Keratinocyte (primary cell): Measurements from ENCODE around the gene SYDE2. TPM values are rescaled to one million over a fixed set of nuclear protein-coding genes. Genes with fewer than 3 reads are reported as not detected.

Experiments
- DNase-seq: peaks from one replicate; pipeline ENCODE4 v3.0.0-alpha.2; 2011; ENCODE audit warnings: low read depth, missing footprints, low spot score
- FAIRE-seq: peaks from 2 replicates; lab custom pipeline; 2011; peaks lifted over from hg19 to GRCh38; lab: Jason Lieb, UNC
- H2AFZ ChIP-seq: 2 replicates; pipeline ENCODE4 v1.6.0; 2012; ENCODE audit warnings: low read length, control low read depth, inconsistent platforms; ENCODE audit not compliant: control insufficient read depth
- H3K27ac ChIP-seq: 2 replicates; pipeline ENCODE4 v1.5.1; 2011; ENCODE audit warnings: low read length; ENCODE audit not compliant: control insufficient read depth, insufficient read depth
- H3K27me3 ChIP-seq: 3 replicates; pipeline ENCODE4 v1.6.0; 2011; ENCODE audit warnings: low read length; ENCODE audit not compliant: control insufficient read depth, insufficient read depth; ENCODE audit errors: extremely low read depth
- H3K36me3 ChIP-seq, 2 experiments: 2 replicates in 1 of 2; 3 replicates in 1 of 2; pipeline ENCODE4 v1.5.1; 2011; ENCODE audit warnings: low read length in 2 of 2, mild to moderate bottlenecking in 1 of 2; ENCODE audit not compliant: control insufficient read depth in 2 of 2, insufficient read depth in 2 of 2; ENCODE audit errors: extremely low read depth in 1 of 2
- H3K4me1 ChIP-seq: 3 replicates; pipeline ENCODE4 v1.5.1; 2011; ENCODE audit warnings: low read length; ENCODE audit not compliant: control insufficient read depth, insufficient read depth; ENCODE audit errors: extremely low read depth
- H3K4me2 ChIP-seq: 3 replicates; pipeline ENCODE4 v1.6.0; 2011; ENCODE audit warnings: low read depth, low read length; ENCODE audit not compliant: control insufficient read depth, insufficient read depth; ENCODE audit errors: extremely low read depth
- H3K4me3 ChIP-seq, 3 experiments: fragments of 200-600 bp in 1 of 3; sonication (generic) in 1 of 3; 2 replicates in 2 of 3; 3 replicates in 1 of 3; pipeline ENCODE4 v1.5.1; 2011 to 2016; ENCODE audit warnings: low read length in 3 of 3, mild to moderate bottlenecking in 3 of 3, control low read depth in 2 of 3, inconsistent platforms in 1 of 3, low read depth in 1 of 3, mixed read lengths in 1 of 3, mixed run types in 1 of 3, moderate library complexity in 1 of 3; ENCODE audit not compliant: control insufficient read depth in 2 of 3, insufficient read depth in 2 of 3; ENCODE audit errors: extremely low read depth in 1 of 3
- H3K79me2 ChIP-seq: 2 replicates; pipeline ENCODE4 v1.6.0; 2012; ENCODE audit warnings: low read length; ENCODE audit not compliant: control insufficient read depth, insufficient read depth
- H3K9ac ChIP-seq: 3 replicates; pipeline ENCODE4 v1.6.0; 2011; ENCODE audit warnings: low read length; ENCODE audit not compliant: control insufficient read depth, insufficient read depth; ENCODE audit errors: extremely low read depth
- H3K9me1 ChIP-seq: 3 replicates; pipeline ENCODE4 v1.6.0; 2011; ENCODE audit warnings: low read length; ENCODE audit not compliant: control insufficient read depth, insufficient read depth; ENCODE audit errors: extremely low read depth
- H3K9me3 ChIP-seq: 2 replicates; pipeline ENCODE4 v1.5.1; 2012; ENCODE audit warnings: low read depth, low read length; ENCODE audit not compliant: control insufficient read depth
- H4K20me1 ChIP-seq: 3 replicates; pipeline ENCODE4 v1.6.0; 2011; ENCODE audit warnings: low read length; ENCODE audit not compliant: control insufficient read depth, insufficient read depth; ENCODE audit errors: extremely low read depth
- EZH2 ChIP-seq: IDR thresholded peaks from one replicate; pipeline ENCODE4 v1.6.1; 2012; ENCODE audit warnings: inconsistent platforms, mild to moderate bottlenecking, low read length, moderate library complexity
- dilution Hi-C: fragments of 300-500 bp; cut with MboI; formaldehyde crosslinking; loops from one replicate; pipeline ENCODE4 v1.7.0; 2020; ENCODE audit warnings: low sequenced_read_pairs; ENCODE audit not compliant: extremely low pct_ligation_motif_present
- polyA plus RNA-seq, 5 experiments: library from polyadenylated mRNA; depleted of rRNA in 3 of 5; stranded (reverse) in 3 of 5; stranded (forward) in 1 of 5; unstranded in 1 of 5; fragments of >200 nt; gene quantifications; 1 replicate in 1 of 5; 2 replicates in 3 of 5; 3 replicates in 1 of 5; pipeline versions ENCODE4 v1.2.1 to v1.2.3, GENCODE V29; 2011 to 2012; ENCODE audit warnings: missing spikeins in 2 of 5, low read depth in 1 of 5, low replicate concordance in 1 of 5
- TF ChIP-seq, protein P1 (sequence below), 3 experiments: IDR thresholded peaks in 1 of 3; conservative IDR thresholded peaks in 1 of 3; optimal IDR thresholded peaks in 1 of 3; 2 replicates in 2 of 3; 3 replicates in 1 of 3; pipeline versions ENCODE3 to v1.5.1; 2011; ENCODE audit warnings: low read length in 3 of 3, mild to moderate bottlenecking in 3 of 3, moderate library complexity in 2 of 3, control low read depth in 1 of 3, inconsistent platforms in 1 of 3; ENCODE audit not compliant: insufficient read depth in 2 of 3; ENCODE audit errors: extremely low read depth in 1 of 3

SYDE2 gene
- polyA plus RNA-seq, 1 donor (not counting 4 experiments of a cell fraction or from before 2014, with no cell fraction given): 1.7 TPM

DNA sequence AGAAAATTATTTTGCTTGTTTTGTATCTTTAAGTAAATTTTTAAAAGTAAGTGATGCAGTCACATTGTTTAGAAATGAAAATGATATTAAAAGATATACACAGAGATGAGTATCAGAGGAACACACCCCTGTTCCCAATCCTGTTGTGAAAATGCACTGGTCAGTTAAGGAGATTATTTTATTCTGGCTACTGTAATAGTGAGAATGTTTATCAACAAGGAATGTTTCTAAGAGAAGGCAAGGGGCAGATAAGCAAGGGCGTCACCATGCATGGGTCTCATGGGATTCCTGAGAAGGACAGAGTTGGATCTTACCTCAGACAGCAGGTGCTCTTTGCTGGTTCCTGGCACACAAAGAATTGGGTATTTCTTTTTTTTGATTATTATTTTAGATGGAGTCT lies 36.8 kb upstream of the SYDE2 start:
- Histone ChIP-seq H3K4me3 (no peak overlapping the region), H2AFZ (no peak overlapping the region), H3K9ac (no peak overlapping the region), H3K27ac (no peak overlapping the region), H3K4me2 (no peak overlapping the region), H3K27me3 (no peaks in the 10 kb centered on the region), H3K4me1 (no peaks in the 10 kb centered on the region), H3K36me3 (no peaks in the 10 kb centered on the region), H3K9me3 (no peaks in the 10 kb centered on the region), H4K20me1 (no peaks in the 10 kb centered on the region), H3K79me2 (no peaks in the 10 kb centered on the region), H3K9me1 (no peaks in the 10 kb centered on the region)
- dilution Hi-C loops: no loop called here
- TF ChIP-seq, protein P1, sequence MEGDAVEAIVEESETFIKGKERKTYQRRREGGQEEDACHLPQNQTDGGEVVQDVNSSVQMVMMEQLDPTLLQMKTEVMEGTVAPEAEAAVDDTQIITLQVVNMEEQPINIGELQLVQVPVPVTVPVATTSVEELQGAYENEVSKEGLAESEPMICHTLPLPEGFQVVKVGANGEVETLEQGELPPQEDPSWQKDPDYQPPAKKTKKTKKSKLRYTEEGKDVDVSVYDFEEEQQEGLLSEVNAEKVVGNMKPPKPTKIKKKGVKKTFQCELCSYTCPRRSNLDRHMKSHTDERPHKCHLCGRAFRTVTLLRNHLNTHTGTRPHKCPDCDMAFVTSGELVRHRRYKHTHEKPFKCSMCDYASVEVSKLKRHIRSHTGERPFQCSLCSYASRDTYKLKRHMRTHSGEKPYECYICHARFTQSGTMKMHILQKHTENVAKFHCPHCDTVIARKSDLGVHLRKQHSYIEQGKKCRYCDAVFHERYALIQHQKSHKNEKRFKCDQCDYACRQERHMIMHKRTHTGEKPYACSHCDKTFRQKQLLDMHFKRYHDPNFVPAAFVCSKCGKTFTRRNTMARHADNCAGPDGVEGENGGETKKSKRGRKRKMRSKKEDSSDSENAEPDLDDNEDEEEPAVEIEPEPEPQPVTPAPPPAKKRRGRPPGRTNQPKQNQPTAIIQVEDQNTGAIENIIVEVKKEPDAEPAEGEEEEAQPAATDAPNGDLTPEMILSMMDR (optimal IDR thresholded peaks at IDR 0.05 in 1 of 3, IDR thresholded peaks at IDR 0.05 in 1 of 3, conservative IDR thresholded peaks at IDR 0.05 in 1 of 3; ENCODE audit: extremely low read depth in 1 of 3, insufficient read depth in 2 of 3, low read length in 3 of 3): no peak
- no peak for TF ChIP-seq EZH2
- no peak for FAIRE-seq
- DNase-seq: no peak

DNA sequence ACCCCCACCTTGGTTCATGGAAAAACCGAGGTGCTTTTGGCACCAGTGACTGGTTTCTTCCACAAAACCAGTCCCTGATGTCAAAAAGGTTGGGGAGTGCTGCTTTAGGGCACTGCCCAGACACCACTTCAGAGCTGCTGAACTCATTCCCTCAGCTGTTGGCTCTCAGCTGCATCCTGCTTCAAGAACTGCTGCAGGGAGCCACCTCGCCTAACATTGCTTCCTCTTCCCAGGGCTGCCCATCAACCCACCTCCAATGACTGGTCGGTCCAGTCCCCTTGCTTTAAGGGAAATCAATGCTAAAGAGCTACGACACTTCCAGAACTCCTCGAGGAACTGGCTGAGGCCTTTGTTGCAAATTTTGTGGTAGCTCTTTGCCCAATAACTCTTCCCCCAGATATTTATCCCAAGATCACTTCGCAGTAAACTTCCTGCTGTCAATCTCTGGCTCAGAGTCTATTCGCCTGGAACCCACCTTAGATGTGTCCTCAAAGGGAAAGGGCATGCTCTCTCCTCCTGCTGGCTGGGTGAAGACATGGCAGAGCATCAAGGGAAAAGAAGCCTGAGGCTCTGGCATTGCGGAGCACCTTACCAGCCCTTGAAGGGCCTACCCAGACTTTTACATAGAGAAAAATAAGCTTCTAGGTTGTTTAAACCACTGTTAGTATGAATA lies 29.6 kb upstream of the SYDE2 start:
- Histone ChIP-seq H3K9ac (no peak overlapping the region), H3K9me3 (no peaks in the 10 kb centered on the region), H3K36me3 (no peaks in the 10 kb centered on the region), H3K27me3 (no peaks in the 10 kb centered on the region), H3K4me1 (peaks cover 7% of the 10 kb centered on the region), H3K4me2 (no peak overlapping the region), H2AFZ (peak overlapping the region; percentile 31), H3K4me3 (no peak overlapping the region), H3K9me1 (no peaks in the 10 kb centered on the region), H3K79me2 (no peaks in the 10 kb centered on the region), H4K20me1 (no peaks in the 10 kb centered on the region), H3K27ac (no peak overlapping the region)
- DNase-seq (no peak), FAIRE-seq (peak; percentile 34)
- dilution Hi-C loops: no loop called here
- TF ChIP-seq, protein P1 (optimal IDR thresholded peaks at IDR 0.05 in 1 of 3, IDR thresholded peaks at IDR 0.05 in 1 of 3, conservative IDR thresholded peaks at IDR 0.05 in 1 of 3; ENCODE audit: extremely low read depth in 1 of 3, insufficient read depth in 2 of 3, low read length in 3 of 3): peak in 2 of 3 experiments; percentile 24 to 33
- no peak for TF ChIP-seq EZH2
